IPS DF 4.7 (cell line): ENCODE data around the gene TRMT1.

ENCODE experiments used
- DNase-seq: peaks from one replicate; pipeline ENCODE4 v3.0.0-alpha.2; 2013; ENCODE audit warnings: low spot score; ENCODE audit errors: extremely low read depth

The TRMT1 gene

DNA sequence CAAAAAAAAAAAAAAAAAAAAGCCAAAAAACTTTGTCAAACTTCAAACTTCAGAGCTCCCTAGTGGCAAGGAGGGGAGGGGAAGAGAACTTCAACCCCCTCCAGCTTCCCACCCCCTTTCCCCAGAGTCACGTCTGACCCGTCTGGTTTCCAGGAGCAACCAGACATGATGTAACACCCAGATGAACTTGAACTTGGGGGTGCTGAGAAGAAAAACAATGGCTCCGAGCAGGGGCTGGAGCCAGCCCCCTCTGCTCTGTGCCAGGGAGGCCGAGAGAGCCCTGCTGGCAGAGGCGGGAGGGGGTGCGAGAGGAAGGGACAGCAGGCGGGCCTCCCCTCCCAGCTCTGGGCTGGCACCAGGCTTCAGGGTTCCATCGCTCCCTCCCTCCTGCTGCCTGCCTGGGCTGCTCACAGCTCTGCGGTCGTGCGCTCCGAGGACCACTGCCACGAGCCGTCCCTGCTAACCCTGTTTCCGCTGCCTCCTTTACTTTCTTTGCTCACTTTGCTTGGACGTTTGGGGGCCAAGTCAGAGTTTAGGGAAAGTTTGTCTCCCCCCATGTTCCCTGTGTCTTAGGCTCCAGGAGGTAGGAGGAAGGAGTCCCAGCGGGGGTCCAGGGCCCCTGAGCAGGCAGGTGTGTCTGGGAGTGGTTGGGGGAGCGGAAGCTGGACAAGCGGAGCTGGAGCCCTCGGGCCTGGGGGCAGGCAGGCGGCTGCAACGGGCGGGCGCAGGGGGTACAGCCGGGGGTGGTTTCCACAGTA, 25.0 kb downstream of the TRMT1 start:
- no peak for DNase-seq

DNA sequence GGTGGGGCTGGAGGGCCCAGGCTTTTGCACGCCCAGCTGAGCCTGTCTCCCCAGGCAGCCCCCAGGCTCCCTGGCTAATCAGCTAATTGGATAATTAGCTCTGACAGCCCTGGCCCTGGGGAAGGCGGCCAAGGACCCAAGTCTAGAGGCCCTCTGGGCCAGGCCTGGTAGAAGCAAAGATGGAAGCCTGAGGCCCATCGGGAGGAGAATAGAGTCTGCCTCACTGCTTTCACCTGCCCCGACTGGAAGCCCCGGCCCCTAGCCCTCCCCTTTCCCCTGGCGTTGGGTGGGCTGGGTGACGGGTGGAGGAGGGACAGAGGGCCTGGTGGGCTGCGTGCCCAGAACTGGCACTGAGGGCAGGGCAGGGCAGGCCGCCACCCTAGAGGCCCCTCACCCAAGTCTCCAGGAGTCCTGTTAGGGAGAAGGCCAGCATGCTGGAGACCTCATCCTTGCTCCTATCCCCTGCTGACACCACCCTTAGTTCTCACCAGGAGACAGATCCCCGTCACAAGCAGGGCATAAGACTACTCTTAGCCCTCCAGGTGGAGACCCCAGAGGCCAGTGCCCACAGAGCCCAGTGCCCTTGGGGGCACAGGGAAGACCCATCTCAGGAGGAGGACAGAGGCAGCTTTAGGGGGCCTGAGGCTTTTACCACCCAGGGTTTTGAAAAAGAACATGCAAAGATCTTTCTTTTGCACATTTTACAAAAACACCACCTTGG, 25.9 kb downstream of the TRMT1 start:
- no peak for DNase-seq

- no peak for DNase-seq
Measured at GRCh38 chr19:13089857-13090507, 26.6 kb downstream of the TRMT1 start.

- no peak for DNase-seq
Measured at GRCh38 chr19:13089139-13089856, 27.2 kb downstream of the TRMT1 start.

GRCh38 chr19:13087795-13088537, 28.6 kb downstream of the TRMT1 start:
- DNase-seq: no peak

- no peak for DNase-seq
Measured at GRCh38 chr19:13087295-13087694, 29.2 kb downstream of the TRMT1 start.

- DNase-seq: no peak
Measured at GRCh38 chr19:13086341-13086740, 30.2 kb downstream of the TRMT1 start.

DNA sequence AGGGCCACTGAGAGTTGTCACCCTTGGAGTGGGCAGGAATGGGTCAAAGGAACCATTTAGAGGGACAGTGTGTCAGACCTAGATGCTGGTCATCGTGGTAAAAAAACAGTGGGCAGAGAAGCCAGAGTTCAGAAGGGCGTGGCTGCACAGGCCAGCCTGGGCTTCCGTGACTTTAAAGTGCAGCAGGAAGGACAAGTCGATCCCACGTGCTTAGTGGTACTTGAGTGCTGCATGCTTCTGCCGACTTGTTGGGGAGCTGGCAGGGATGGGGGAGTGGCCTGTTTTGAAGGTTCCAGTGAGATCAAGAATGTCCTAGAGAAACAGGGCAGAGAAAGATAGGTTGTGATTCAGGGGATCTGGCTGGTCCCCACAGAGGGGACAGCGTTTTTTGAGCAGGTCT, 30.9 kb downstream of the TRMT1 start:
- DNase-seq: no peak

GRCh38 chr19:13083627-13084026, 32.9 kb downstream of the TRMT1 start:
- no peak for DNase-seq

DNA sequence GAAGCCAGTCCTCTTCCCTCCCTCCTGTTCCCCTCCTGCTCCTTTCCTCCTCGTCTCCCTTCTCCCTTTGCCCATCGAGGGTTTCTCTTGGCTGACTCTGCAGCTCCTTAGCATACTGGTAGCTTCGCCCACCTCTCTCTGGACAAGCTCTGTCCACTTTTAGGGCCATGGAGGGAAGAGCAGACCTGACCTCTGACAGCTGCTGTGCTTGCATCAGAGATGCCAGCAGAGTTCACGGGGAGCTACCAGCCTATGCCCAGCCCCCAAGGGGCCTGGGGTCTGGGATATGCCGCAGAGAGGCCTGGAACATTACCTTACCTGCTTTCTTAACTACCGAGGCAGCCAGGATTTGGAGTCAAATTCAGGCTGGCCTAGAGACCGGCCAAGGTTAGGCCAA, 33.5 kb downstream of the TRMT1 start:
- no peak for DNase-seq

- no peak for DNase-seq
Measured at GRCh38 chr19:13082192-13083007, 34.1 kb downstream of the TRMT1 start.

DNA sequence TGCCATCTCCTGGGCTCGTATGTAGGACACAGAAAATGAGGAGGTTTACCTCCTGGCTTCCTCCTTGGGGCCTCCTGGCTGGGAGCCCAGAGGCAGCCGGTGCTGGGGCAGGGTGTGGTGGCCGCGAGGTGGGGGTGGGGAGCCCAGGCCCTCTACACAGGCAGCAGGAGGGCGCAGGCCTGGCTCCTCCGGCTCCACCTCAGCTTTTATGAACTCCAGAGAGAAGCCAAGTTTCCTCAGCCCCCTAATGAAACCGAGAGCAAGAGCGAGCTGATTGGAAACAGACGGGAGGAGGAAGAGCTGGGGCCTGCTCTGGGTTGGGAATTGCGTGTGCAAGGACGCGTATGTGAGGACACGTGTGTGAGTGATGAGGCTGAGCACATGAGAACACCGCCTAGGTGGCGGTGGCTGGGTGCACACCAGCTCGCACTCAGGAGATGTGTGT, 37.0 kb downstream of the TRMT1 start:
- DNase-seq: no peak

DNA sequence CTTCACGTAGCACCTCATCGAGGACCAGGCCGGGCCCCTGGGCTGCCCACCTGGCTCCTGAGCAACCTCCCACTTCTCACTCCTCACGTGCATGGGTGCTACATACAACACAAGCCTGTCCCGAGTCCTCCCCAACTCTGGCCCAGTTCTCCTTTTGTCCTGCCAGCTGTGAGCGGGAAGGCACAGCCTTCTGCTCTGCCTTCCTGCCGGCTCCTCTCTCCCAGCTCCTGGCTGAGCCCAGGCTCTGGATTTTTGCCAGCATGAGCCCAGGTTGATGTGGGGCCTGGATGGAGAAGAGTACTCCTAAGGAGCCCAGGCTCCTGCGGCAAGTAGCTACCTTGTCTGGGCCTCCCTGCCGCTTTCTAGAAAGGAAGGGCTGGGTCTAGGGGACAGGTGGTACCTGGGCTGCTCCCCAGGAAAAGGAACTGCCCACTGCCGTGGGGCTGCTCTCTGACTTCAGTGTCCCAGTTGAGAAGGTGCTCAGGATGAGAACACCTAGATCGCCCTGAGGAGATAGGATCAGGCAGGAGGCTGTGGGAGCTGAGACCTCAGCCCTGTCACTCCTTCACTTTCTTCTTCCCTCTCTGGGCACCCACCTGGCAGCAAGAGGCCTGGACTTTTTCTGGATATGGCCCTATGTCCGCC, 37.5 kb downstream of the TRMT1 start:
- no peak for DNase-seq

DNA sequence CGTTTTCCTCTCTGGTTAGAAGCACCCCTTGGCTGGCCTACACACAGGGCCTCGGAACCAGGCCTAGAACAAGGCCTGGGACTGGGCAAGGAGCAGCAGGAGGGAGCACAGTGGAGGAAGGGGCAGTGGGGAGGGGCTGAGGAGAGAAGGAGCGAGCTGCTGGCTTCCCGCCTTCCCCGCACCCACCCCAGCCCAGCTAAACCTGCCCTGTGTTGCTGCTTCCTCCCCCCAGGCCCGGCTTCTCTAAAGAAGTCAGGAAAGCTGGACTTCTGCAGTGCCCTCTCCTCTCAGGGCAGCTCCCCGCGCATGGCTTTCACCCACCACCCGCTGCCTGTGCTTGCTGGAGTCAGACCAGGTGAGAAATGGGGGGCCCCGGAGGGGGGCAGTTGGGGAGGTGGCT, 38.2 kb downstream of the TRMT1 start:
- no peak for DNase-seq

GRCh38 chr19:13077240-13077639, 39.3 kb downstream of the TRMT1 start:
- no peak for DNase-seq

- no peak for DNase-seq
Measured at GRCh38 chr19:13076787-13077186, 39.8 kb downstream of the TRMT1 start.

DNA sequence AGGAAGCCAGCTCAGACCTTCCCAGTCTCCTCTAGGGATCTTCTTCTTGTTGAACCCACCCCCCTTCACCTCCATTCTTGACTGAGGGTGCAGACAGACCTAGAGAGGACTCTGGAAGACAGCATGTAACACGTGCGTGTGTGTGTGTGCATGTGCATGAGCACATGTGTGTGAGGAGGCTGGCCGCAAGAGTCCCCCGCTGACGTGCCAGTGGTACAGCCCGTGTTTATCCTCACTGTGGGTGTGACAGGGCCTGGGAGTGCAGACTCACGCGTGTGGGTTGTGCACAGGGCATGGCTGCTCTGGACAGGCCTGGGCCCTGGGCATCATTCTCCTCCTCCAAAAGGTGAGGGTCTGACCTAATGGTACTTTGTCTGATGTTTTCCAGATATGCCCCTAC, 40.2 kb downstream of the TRMT1 start:
- no peak for DNase-seq

DNA sequence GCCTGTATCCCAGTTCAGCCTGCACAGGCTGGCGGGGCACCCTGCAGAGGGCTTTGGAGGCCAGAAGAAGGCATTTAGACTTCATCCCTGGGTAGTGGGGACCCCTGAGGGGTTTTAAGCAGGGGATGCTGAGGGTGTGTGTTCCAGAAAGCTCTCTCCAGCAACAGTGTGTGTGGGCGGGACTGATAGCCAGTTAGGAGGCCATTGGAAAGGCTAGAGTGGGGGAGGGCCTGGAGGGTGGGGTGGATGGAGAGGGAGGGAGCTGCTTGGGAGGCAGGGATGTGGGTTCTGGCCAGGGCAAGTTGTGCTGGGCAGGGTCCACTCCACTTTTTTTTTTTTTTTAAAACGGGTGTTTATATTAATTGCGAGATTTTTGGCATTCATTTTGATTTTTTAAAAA, 42.2 kb downstream of the TRMT1 start:
- no peak for DNase-seq

DNA sequence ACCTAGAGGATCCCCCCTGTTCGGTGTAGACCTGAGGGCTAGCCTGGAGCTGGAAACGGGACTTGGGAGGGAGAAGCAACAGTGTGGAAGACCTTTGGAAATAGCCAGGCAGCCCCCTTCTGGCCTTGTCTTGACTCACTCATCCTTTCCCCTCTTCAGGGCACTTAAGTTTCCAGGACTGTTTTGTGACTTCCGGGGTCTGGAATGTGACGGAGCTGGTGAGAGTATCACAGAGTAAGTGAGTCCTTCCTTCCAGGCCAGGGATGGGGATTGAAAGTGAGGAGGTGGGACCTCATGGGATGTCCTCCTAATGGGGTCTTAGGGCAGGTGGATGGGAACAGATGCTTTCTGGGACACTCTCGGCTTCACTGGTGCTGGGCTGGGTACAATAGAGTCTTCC, 43.3 kb downstream of the TRMT1 start:
- no peak for DNase-seq
